Measurements from ENCODE around the gene VPS51.

DNA sequence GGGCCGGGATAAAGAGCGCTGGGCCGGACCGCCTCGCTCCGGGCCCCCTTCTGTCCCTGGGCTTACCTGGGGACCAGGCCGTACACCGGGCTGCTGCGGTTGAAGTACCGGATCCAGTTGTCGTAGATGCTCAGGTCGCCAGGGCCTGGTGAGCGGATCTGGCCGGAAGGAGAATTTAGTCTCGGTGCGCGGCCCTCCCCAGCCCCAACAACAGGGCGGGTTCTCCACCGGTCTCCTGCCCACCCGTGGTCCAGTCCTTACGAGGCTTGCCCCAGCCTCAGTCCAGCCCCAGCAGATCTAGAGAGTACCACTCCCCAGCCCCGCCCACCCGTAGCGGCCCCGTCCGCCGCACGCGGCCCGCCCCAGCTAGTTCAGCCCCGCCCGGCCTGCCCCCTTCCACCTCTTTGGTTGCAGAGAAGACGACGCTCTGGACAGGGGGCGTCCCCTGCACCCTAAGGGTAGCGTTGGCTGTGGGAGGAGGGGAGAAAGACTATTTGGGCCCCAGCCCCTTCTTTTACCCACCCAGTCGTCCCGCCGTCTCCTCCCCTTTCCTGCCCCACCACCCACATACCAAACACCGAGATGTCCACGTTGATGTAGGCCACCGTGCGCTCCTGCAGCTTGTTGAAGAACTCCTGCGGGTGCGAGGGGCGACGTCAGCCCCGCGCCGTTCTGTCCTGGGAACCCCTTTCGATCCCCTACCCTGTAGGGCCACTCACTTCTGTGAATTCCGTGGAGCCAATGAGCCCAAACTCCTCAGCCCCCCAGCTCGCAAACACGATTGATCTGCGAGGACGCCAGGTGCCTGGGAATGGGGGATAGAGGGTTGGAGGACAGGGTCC lies 48.2 kb upstream of the VPS51 start:
- TF ChIP-seq, protein P1, sequence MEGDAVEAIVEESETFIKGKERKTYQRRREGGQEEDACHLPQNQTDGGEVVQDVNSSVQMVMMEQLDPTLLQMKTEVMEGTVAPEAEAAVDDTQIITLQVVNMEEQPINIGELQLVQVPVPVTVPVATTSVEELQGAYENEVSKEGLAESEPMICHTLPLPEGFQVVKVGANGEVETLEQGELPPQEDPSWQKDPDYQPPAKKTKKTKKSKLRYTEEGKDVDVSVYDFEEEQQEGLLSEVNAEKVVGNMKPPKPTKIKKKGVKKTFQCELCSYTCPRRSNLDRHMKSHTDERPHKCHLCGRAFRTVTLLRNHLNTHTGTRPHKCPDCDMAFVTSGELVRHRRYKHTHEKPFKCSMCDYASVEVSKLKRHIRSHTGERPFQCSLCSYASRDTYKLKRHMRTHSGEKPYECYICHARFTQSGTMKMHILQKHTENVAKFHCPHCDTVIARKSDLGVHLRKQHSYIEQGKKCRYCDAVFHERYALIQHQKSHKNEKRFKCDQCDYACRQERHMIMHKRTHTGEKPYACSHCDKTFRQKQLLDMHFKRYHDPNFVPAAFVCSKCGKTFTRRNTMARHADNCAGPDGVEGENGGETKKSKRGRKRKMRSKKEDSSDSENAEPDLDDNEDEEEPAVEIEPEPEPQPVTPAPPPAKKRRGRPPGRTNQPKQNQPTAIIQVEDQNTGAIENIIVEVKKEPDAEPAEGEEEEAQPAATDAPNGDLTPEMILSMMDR (IDR thresholded peaks at IDR 0.05), result no peak
- TF ChIP-seq ZFX (IDR thresholded peaks at IDR 0.05; ENCODE audit: borderline replicate concordance), result no peak
